HG02884 (cell line): ENCODE measurements around the gene ANXA11.

ENCODE experiments used
- ATAC-seq: cut with Tn5 transposase; IDR thresholded peaks from one replicate; pipeline ENCODE4 v1.9.1; 2021; ENCODE audit warnings: mild to moderate bottlenecking, moderate library complexity; ENCODE audit not compliant: unreplicated experiment

The ANXA11 gene

GRCh38 chr10:80167471-80168161 is 37.7 kb downstream of the ANXA11 start:
- ATAC-seq, result no peak

- ATAC-seq, result no peak
Measured at GRCh38 chr10:80166581-80167470, 38.5 kb downstream of the ANXA11 start.

GRCh38 chr10:80165173-80165572 is 40.2 kb downstream of the ANXA11 start:
- ATAC-seq, result no peak

GRCh38 chr10:80164596-80164995 is 40.7 kb downstream of the ANXA11 start:
- no peak for ATAC-seq

GRCh38 chr10:80163741-80164341 is 41.5 kb downstream of the ANXA11 start:
- ATAC-seq, result no peak

- ATAC-seq, result no peak
Measured at GRCh38 chr10:80161321-80162083, 43.8 kb downstream of the ANXA11 start.

- ATAC-seq, result no peak
Measured at GRCh38 chr10:80160361-80161320, 44.7 kb downstream of the ANXA11 start.

- no peak for ATAC-seq
Measured at GRCh38 chr10:80159166-80159873, 46.0 kb downstream of the ANXA11 start.

GRCh38 chr10:80158598-80159127 is 46.7 kb downstream of the ANXA11 start:
- no peak for ATAC-seq

GRCh38 chr10:80158126-80158525 is 47.2 kb downstream of the ANXA11 start:
- ATAC-seq, result no peak

- ATAC-seq, result no peak
Measured at GRCh38 chr10:80157561-80157960, 47.8 kb downstream of the ANXA11 start.

GRCh38 chr10:80156216-80156615 is 49.1 kb downstream of the ANXA11 start:
- no peak for ATAC-seq

GRCh38 chr10:80155696-80156215 is 49.6 kb downstream of the ANXA11 start:
- ATAC-seq, result no peak

- ATAC-seq, result no peak
Measured at GRCh38 chr10:80154978-80155695, 50.2 kb downstream of the ANXA11 start.

- ATAC-seq, result no peak
Measured at GRCh38 chr10:80154626-80154977, 50.7 kb downstream of the ANXA11 start.

- ATAC-seq, result no peak
Measured at GRCh38 chr10:80153460-80153859, 51.9 kb downstream of the ANXA11 start.

- ATAC-seq, result no peak
Measured at GRCh38 chr10:80152820-80153219, 52.5 kb downstream of the ANXA11 start.

- no peak for ATAC-seq
Measured at GRCh38 chr10:80150172-80150571, 55.2 kb downstream of the ANXA11 start.
